GM12875 (cell line): Measurements from ENCODE around the gene SH3RF2.

Experiments
- H3K4me3 ChIP-seq: one replicate; pipeline ENCODE4 v1.5.1; 2011; ENCODE audit warnings: low read depth, low read length, control low read depth
- TF ChIP-seq, protein P1 (sequence below): IDR thresholded peaks from 2 replicates; pipeline ENCODE4 v1.5.1; 2011; ENCODE audit warnings: low read depth, mild to moderate bottlenecking, control low read depth, inconsistent platforms, low read length, moderate library complexity, borderline replicate concordance; ENCODE audit not compliant: insufficient read depth

SH3RF2 gene

DNA sequence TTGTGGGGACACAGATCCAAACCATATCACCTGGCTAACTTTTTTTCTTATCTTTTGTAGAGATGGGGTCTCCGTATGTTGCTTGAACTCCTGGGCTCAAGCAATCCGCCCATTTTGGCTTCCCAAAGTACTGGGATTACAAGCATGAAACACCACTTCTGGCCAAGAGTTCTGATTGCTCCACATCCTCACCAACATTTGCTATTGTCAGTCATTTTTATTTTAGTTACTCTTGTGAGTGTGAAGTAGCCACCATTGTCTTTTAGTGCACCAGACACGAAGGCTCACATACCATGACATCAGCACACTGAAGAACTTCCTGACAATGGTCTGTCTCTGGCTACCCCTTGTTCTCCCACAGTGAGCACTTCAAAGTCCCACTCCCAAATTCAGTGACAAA is 151.7 kb downstream of the SH3RF2 start:
- H3K4me3 ChIP-seq = no peak overlapping the region
- TF ChIP-seq, protein P1, sequence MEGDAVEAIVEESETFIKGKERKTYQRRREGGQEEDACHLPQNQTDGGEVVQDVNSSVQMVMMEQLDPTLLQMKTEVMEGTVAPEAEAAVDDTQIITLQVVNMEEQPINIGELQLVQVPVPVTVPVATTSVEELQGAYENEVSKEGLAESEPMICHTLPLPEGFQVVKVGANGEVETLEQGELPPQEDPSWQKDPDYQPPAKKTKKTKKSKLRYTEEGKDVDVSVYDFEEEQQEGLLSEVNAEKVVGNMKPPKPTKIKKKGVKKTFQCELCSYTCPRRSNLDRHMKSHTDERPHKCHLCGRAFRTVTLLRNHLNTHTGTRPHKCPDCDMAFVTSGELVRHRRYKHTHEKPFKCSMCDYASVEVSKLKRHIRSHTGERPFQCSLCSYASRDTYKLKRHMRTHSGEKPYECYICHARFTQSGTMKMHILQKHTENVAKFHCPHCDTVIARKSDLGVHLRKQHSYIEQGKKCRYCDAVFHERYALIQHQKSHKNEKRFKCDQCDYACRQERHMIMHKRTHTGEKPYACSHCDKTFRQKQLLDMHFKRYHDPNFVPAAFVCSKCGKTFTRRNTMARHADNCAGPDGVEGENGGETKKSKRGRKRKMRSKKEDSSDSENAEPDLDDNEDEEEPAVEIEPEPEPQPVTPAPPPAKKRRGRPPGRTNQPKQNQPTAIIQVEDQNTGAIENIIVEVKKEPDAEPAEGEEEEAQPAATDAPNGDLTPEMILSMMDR = no peak

DNA sequence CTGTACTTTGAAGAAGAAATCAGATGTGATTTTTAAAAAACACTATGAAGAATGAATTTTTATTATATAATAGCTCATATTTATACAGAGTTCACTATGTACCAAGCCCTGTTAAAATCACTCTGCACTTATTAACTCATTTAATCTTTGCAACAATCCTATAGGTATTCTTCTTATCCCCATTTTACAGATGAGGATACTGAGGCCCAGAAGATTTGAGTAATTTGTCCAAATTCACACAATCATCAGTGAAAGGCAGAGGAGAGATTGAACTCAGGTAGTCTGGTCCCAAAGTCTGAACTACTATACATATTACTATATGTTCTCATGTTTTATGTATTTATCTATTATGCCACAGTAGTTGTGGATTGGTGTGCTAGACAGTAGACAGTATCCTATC is 152.9 kb downstream of the SH3RF2 start:
- TF ChIP-seq, protein P1 = no peak

GRCh38 chr5:146091881-146092280 is 155.5 kb downstream of the SH3RF2 start:
- H3K4me3 ChIP-seq = no peak overlapping the region
- TF ChIP-seq, protein P1 = no peak

More for the DNA sequence above, 152.9 kb downstream of the SH3RF2 start:
- no peak overlapping the region for H3K4me3 ChIP-seq

- no peak overlapping the region for H3K4me3 ChIP-seq
- TF ChIP-seq, protein P1 = no peak
These were observed 161.7 kb downstream of the SH3RF2 start for GRCh38 chr5:146098047-146098446.

DNA sequence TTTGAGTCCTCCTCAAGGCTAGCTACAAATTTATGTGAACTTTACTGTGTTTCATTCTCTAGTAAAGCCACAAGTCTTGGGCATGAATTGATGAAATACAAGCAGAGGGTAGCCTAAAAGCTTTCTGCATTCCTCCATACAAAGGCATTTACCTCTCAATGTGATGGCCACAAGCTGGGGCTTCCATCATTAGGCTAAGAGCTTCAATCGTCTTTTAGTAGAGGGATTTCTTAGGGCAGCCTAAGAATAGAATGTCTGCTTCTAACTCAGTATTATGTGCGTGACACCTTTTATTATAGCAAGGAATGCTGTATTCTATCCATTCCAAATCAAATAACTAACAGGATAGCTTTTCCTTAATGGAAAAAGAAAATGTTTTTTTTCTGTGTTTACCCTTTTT is 165.3 kb downstream of the SH3RF2 start:
- no peak overlapping the region for H3K4me3 ChIP-seq
- TF ChIP-seq, protein P1 = no peak

DNA sequence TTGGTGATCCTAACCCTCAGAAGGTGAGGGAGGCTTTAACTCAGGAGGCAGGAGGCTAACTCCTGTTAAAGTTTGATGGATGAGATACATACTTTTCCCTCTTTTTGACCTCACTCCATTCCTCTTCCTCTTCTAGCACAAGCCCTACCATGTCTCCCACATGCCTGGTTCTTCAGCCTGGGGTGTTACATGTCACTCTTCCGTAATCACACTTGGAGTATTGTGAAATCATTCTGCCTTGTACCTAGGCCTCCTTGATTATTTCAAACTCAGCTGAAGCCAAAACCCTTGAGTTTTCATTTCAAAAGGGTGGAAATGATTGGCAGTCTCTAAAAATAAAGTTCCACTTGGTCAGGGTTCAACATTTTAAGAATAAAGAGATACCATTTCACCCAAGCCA is 167.2 kb downstream of the SH3RF2 start:
- H3K4me3 ChIP-seq = no peak overlapping the region
- TF ChIP-seq, protein P1 = no peak

- no peak within 1 kb of the TSS for H3K4me3 ChIP-seq
- TF ChIP-seq, protein P1 = no peak
These were observed 169.1 kb downstream of the SH3RF2 start, which contains the start of gene PLAC8L1 for GRCh38 chr5:146105477-146105876. Gene PLAC8L1, minus strand, starts transcription at chr5:146105577. Its CDS starts 1,266 bp downstream, at chr5:146104311.
